Ovary (tissue), 3 donors: ENCODE results near the gene PTPRN2.

Source experiments
- EP300 ChIP-seq: sonication (generic); formaldehyde crosslinking; IDR thresholded peaks from one replicate; pipeline ENCODE4 v1.6.1; 2017; ENCODE audit warnings: antibody characterized with exemption
- POLR2A ChIP-seq: fragments of 450-650 bp; IDR thresholded peaks from one replicate; pipeline ENCODE4 v1.6.1; 2017; ENCODE audit warnings: antibody characterized with exemption, mild to moderate bottlenecking, moderate library complexity
- TF ChIP-seq, protein P1 (sequence below), 3 donors: fragments of 450-650 bp in 2 of 3; fragments of 200-600 bp in 1 of 3; IDR thresholded peaks; one replicate each; pipeline versions ENCODE4 v1.5.1 to v1.8.0; 2016 to 2022; ENCODE audit warnings: antibody characterized with exemption in 3 of 3, mild to moderate bottlenecking in 1 of 3
- donor health status: DM: no; HTN: no; CAD: no.

DNA sequence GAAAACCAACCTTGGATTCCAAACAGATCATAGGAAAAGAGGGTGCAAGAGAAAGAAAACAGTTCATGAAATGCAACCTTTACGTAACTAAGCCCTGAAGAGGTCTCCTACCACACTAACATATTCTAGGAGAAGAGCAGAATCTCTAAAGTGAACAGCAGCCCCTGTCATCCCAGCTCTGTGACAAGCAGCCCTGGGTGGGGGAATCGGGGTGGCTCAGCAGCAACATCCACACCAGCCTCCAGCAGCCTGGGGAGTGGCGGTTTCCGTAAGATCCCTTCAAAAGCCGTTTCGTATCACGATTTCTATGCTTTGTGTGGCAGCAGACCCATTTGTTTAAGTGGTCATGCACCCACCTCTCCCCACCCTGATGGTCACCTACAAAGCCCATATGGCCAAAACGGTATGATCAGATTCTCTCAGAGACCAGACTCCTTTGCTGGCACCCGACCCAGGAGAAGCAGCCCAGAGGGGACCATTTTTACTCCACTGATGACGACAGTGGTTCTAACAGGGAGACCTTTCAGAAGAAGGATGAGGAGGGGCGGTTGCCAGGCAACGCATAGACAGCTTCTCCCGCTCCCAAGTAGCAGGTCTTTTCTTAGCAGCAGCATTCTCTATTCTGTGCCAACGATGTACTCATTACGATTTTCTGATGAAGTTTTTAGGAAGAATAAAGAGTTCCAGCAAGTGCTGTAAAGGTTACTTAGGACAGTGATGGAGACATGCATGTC, 950.2 kb downstream of the PTPRN2 start:
- TF ChIP-seq, protein P1, sequence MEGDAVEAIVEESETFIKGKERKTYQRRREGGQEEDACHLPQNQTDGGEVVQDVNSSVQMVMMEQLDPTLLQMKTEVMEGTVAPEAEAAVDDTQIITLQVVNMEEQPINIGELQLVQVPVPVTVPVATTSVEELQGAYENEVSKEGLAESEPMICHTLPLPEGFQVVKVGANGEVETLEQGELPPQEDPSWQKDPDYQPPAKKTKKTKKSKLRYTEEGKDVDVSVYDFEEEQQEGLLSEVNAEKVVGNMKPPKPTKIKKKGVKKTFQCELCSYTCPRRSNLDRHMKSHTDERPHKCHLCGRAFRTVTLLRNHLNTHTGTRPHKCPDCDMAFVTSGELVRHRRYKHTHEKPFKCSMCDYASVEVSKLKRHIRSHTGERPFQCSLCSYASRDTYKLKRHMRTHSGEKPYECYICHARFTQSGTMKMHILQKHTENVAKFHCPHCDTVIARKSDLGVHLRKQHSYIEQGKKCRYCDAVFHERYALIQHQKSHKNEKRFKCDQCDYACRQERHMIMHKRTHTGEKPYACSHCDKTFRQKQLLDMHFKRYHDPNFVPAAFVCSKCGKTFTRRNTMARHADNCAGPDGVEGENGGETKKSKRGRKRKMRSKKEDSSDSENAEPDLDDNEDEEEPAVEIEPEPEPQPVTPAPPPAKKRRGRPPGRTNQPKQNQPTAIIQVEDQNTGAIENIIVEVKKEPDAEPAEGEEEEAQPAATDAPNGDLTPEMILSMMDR (IDR thresholded peaks at IDR 0.05), result no peak
- no peak for TF ChIP-seq POLR2A
- no peak for TF ChIP-seq EP300
